Measurements from ENCODE around the gene FAM107A.
A peak's percentile ranks its signal among the peaks of the same experiment; 100 is the strongest.

The FAM107A gene

DNA sequence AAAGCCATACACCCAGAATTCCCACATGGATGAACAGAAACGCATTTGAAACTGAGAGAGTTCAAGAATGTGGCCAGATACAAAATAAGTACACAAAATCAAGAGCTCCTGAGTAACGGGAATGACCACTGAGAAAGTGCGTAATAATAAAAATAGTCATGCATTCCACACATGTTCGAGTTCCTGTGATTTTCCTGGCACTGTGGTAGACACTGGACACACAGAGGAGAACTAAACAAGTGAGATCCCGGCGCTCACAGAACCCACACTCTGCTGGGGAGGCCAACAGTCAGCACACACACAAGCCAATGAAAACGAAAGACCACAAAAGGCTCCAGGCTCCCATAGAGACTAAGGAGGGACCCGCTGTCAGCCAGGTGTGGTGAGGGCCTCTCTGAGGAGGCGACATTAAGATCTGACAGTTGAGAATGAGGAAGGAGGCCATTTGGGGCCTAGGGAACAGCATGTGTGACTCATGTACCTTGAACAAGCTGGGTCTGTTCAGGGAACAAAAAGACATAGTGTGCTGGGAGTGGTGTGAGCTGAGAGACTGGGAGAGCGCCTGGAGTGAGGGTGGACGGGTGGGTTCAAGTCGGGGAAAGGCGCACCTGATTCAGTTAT, 5.1 kb downstream of the FAM107A start:
- ChIA-PET POLR2A (no interaction called here), CTCF (interaction anchor here (1.2 to 25.5 kb wide), 5 partner anchors 11 to 265 kb away, joined by 3 to 384 read pairs (median 18); partner anchors contain the start of genes HTD2 and RPP14)
- TF ChIP-seq, protein P1, sequence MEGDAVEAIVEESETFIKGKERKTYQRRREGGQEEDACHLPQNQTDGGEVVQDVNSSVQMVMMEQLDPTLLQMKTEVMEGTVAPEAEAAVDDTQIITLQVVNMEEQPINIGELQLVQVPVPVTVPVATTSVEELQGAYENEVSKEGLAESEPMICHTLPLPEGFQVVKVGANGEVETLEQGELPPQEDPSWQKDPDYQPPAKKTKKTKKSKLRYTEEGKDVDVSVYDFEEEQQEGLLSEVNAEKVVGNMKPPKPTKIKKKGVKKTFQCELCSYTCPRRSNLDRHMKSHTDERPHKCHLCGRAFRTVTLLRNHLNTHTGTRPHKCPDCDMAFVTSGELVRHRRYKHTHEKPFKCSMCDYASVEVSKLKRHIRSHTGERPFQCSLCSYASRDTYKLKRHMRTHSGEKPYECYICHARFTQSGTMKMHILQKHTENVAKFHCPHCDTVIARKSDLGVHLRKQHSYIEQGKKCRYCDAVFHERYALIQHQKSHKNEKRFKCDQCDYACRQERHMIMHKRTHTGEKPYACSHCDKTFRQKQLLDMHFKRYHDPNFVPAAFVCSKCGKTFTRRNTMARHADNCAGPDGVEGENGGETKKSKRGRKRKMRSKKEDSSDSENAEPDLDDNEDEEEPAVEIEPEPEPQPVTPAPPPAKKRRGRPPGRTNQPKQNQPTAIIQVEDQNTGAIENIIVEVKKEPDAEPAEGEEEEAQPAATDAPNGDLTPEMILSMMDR (IDR thresholded peaks at IDR 0.05; ENCODE audit: control extremely low read depth, extremely low read depth, low read depth, missing control alignments): no peak
- DNase-seq (ENCODE audit: extremely low spot score): no peak

DNA sequence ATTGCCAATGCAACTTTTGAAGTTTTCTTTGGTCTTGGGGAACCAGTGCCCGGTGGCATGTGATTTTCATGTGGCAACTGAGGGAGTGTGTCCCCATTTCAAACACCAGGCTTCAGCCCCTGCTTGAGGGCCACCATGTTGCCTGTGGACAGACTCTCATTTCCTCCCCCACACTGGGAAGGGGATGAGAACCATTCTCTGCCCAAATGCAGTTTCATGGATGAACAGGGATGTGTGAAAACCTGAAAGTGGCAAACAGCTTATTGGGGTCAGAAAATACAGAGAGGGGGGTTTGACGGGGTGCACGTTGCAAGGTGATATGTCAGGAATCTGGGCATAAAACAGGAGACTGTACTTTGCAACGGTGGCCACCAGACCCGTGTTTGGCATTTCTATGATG, 6.3 kb downstream of the FAM107A start:
- POLR2A ChIA-PET: no interaction called here
- CTCF ChIA-PET: interaction anchor here (1.1 to 25.5 kb wide), 8 partner anchors 10 to 264 kb away, joined by 3 to 384 read pairs (median 8); partner anchors contain the start of genes HTD2 and RPP14
- DNase-seq (ENCODE audit: extremely low spot score): no peak
- TF ChIP-seq, protein P1 (IDR thresholded peaks at IDR 0.05; ENCODE audit: control extremely low read depth, extremely low read depth, low read depth, missing control alignments): no peak

DNA sequence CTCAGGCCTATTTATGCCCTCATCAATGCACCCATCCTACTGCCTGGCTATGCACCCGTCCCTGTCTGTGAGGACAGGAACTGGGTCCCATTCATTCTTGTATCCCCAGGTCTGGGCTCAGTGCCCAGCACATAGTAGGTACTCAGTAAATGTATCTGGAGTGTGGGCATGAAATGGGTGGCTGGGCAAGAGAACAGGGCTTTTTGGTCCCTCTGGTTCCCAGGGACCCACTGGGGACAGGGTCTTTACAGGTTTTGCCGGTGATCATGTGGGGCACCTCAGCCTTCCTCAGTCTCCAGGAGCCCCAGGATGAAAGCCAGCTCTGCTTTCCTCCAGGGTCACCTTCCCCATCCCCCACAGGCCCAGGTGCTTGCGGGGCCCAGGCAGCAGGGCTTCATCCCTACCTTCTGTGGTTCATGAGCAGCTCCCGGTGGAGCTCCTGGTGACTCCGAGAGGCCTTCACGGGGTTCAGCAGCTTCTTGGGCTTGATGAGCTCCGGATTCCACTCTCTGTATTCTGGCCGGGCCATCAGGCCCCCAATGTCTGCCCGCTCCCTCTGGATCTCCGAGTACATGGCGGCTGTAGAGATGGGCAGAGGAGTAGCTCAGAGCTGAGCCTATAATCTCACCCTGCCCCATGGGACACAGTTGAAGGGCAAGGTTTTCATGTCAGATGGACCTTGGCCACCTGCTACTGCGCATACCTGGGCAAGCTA, 7.7 kb downstream of the FAM107A start:
- no peak for DNase-seq (ENCODE audit: extremely low spot score)
- POLR2A ChIA-PET: no interaction called here
- TF ChIP-seq, protein P1 (IDR thresholded peaks at IDR 0.05; ENCODE audit: control extremely low read depth, extremely low read depth, low read depth, missing control alignments): no peak
- CTCF ChIA-PET: interaction anchor here (0.6 to 25.5 kb wide), 31 partner anchors 8 to 392 kb away, joined by 3 to 384 read pairs (median 4); partner anchors contain the start of genes ACOX2, FAM107A, HTD2 and RPP14

DNA sequence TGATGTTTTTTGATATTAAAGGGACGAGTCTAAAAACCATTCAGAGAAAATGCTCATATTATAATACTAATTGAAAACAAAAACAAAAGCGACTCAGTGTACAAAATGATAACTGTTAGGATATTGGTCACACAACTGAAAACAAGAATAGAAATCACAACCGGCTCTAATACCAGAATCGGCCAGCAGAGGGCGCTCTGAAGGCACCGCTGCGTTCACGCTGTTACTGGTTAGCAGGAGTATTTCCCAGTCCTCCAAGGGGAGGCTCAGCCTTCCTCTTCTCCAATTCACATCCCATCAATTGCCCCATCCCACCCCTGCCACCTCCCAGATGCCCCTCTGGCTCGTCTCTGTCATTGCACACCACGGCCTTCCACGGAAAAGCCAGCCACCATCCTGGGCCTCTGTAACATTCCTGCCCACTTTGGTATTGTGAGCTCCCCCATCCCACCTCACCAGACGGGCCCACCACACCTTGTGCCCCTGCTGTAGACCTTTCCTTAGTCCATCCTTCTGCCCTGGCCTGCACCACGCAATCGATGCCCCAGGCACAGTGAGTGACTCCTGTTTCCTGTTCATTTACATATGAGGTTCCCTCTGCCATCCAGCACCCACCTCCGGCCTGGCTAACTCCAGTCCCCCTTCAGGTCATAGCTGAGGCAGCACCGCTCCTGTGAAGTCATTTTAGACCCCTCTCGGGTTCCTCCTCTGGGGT, 8.5 kb downstream of the FAM107A start:
- POLR2A ChIA-PET: no interaction called here
- CTCF ChIA-PET: interaction anchor here (0.6 to 25.5 kb wide), 28 partner anchors 9 to 391 kb away, joined by 3 to 384 read pairs (median 4); partner anchors contain the start of genes ACOX2, FAM107A, HTD2 and RPP14
- peak; percentile 75 for DNase-seq (ENCODE audit: extremely low spot score)
- TF ChIP-seq, protein P1 (IDR thresholded peaks at IDR 0.05; ENCODE audit: control extremely low read depth, extremely low read depth, low read depth, missing control alignments): peak; percentile 83

DNA sequence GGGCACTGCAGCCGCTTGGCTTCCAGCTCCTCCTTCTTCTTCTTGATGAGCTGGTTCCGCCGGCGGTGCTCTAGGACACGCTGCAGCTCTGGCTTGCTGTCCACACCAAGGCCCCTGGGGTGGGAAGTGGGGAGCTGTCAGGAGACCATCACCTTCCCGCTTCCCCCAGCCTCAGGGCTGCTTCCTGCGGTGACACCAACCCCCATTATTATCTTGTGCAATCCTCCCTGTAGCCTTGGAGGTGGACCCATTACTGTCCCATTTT, 10.0 kb downstream of the FAM107A start:
- ChIA-PET CTCF (interaction anchor here (1.1 to 25.5 kb wide), 9 partner anchors 10 to 67 kb away, joined by 3 to 384 read pairs (median 11); partner anchors contain the start of genes ACOX2 and FAM107A), POLR2A (no interaction called here)
- no peak for DNase-seq (ENCODE audit: extremely low spot score)
- TF ChIP-seq, protein P1 (IDR thresholded peaks at IDR 0.05; ENCODE audit: control extremely low read depth, extremely low read depth, low read depth, missing control alignments): no peak
